Esophagus muscularis mucosa (tissue), 3 donors: ENCODE measurements around the gene MAEL.

Experiments
- CTCF ChIP-seq, 3 experiments: fragments of 200-600 bp in 2 of 3; fragments of 450-650 bp in 1 of 3; sonication (generic) in 2 of 3; IDR thresholded peaks; one replicate each; pipeline ENCODE4 v1.5.1; 2017 to 2019; ENCODE audit warnings: antibody characterized with exemption in 3 of 3, mild to moderate bottlenecking in 2 of 3, moderate library complexity in 1 of 3
- POLR2A ChIP-seq: fragments of 450-650 bp; IDR thresholded peaks from one replicate; pipeline ENCODE4 v1.6.1; 2017; ENCODE audit warnings: antibody characterized with exemption, moderate library complexity, mild to moderate bottlenecking, low read depth

- TF ChIP-seq CTCF (IDR thresholded peaks at IDR 0.05) = no peak
- no peak for TF ChIP-seq POLR2A
These were observed 8.3 kb upstream of the MAEL start for GRCh38 chr1:166980818-166981217.
